Skeletal muscle satellite cell (primary cell): Measurements from ENCODE around the gene GLOD4.
A peak's percentile ranks its signal among the peaks of the same experiment; 100 is the strongest.

Experiments used
- H3K27me3 ChIP-seq: 2 replicates; pipeline ENCODE4 v1.7.0; 2013; ENCODE audit warnings: low read length; ENCODE audit not compliant: control insufficient read depth, insufficient read depth
- H3K36me3 ChIP-seq: 2 replicates; pipeline ENCODE4 v1.7.0; 2013; ENCODE audit warnings: mild to moderate bottlenecking, control low read depth, low read length; ENCODE audit not compliant: insufficient read depth
- H3K4me1 ChIP-seq: 2 replicates; pipeline ENCODE4 v1.7.0; 2013; ENCODE audit warnings: low read length; ENCODE audit not compliant: control insufficient read depth, insufficient read depth
- H3K4me2 ChIP-seq: 2 replicates; pipeline ENCODE4 v1.7.0; 2013; ENCODE audit warnings: mild to moderate bottlenecking, low read length
- H3K4me3 ChIP-seq: 2 replicates; pipeline ENCODE4 v1.7.0; 2013; ENCODE audit warnings: low read length
- H3K9ac ChIP-seq: 2 replicates; pipeline ENCODE4 v1.7.0; 2013; ENCODE audit warnings: mild to moderate bottlenecking, low read depth, low read length, moderate library complexity
- H3K9me3 ChIP-seq: replicated peaks from 2 replicates; pipeline ENCODE4 v1.7.0; 2013; ENCODE audit warnings: mild to moderate bottlenecking, control low read depth, low read length

The GLOD4 gene

DNA sequence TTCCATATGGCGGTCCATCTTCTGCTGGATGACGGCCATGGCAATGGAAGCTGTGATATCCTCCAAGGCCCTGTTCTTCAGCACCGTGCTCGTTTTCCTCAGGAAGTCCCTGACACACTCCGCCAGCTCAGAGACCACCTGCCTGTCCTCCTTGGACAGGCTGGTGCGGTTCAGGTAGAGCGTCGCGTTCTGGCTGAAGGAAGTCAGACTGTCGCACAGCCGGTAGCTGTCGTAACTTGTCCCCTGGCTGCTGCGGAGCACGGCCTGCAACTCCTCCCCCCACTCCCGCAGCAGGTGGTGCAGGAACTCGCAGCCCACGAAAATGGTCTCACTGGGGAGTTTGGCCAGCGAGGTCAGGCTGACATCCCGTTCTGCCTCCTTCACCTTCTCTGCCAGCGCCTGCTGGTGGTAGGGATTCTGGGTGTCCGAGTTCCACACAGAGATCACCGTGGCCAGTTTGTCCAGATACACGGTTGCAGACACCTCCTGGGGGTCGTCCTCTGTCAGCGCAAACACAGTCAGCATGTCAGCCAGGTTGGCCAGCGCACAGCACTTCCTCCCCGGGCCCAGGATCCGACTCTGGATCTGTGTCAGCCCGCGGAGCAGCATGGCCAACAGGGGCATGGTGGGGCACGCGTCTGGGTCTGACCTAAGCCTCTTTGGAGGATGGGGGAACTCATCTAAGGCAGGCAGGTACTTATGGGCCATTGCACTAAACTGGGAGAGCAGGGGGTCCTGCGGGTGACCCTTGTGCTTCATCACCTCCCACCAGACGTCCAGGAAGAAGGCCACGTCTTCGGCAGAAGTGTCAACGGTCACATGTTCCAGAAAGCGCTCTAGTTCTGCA, 35.1 kb downstream of the GLOD4 start:
- Histone ChIP-seq H3K9me3 (no peaks in the 10 kb centered on the region), H3K36me3 (peaks cover 60% of the 10 kb centered on the region), H3K27me3 (no peaks in the 10 kb centered on the region), H3K4me2 (no peak overlapping the region), H3K4me3 (no peak overlapping the region), H3K9ac (no peak overlapping the region), H3K4me1 (peaks cover 13% of the 10 kb centered on the region)

DNA sequence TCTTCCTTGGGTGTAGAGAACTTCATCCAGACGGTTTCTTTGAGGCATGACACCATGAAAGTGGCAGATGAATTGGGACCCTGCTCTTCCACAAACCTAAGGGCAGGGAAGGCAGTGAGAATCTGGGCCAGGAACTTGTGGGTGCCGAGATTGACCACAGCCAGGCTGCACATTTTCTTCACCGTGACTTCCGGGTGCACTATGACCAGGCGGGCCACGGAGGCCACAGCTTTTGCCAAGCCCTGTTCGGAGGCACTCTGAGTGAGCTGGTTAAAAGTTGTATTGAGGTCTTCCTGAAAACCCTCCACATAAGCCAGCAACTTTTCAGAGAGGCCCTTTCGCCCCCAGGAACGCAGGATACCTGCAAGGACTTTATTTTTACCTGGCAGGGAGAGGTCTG, 35.9 kb downstream of the GLOD4 start:
- H3K9ac ChIP-seq: no peak overlapping the region
- no peak overlapping the region for H3K4me3 ChIP-seq
- H3K4me2 ChIP-seq: no peak overlapping the region
- peaks cover 69% of the 10 kb centered on the region for H3K36me3 ChIP-seq
- H3K9me3 ChIP-seq: no peaks in the 10 kb centered on the region
- H3K27me3 ChIP-seq: no peaks in the 10 kb centered on the region
- H3K4me1 ChIP-seq: peaks cover 10% of the 10 kb centered on the region

DNA sequence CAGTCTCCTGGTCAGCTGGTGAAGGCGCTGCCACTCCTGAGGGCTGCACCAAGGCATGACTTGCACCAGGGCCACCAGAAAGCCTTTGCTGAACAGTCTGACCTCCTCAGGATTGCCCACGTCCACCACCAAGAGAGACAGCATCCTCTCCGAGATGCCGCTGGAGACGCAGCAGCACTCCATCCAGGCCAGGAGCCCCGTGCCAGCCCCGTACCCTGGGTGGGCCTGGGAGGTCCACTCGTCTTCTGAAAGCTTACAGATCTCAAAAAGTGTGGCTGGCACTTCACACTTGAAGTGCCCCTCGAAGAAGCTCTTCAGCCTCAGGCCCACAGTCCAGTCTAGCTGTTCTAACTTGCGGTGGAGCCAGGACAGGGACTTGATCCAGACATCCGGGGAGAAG, 36.7 kb downstream of the GLOD4 start:
- no peaks in the 10 kb centered on the region for H3K9me3 ChIP-seq
- H3K4me1 ChIP-seq: peaks cover 2% of the 10 kb centered on the region
- no peak overlapping the region for H3K4me2 ChIP-seq
- H3K27me3 ChIP-seq: no peaks in the 10 kb centered on the region
- H3K4me3 ChIP-seq: no peak overlapping the region
- peaks cover 76% of the 10 kb centered on the region for H3K36me3 ChIP-seq
- no peak overlapping the region for H3K9ac ChIP-seq

DNA sequence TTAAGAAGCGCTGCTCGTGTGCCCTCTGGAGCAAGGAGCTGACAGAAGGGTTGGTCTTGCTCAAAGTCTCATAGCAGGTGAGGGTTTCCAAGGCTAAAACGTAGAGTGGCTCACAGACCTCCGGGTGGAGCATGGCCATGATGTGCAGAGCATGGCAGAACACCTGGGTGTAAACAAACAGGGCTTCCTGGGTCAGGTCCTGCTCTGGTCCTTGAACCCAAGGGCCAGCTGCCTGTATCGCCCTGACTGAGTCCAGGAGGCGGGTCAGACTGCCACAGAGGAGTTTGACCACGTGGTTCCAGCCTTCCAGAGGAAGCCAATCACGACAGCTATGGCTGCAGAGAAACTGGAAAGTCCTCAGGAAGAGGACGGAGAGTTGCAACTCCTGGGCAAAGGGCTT, 37.1 kb downstream of the GLOD4 start:
- Histone ChIP-seq H3K9me3 (no peaks in the 10 kb centered on the region), H3K4me2 (no peak overlapping the region), H3K4me1 (no peaks in the 10 kb centered on the region), H3K27me3 (no peaks in the 10 kb centered on the region), H3K36me3 (peaks cover 81% of the 10 kb centered on the region), H3K9ac (no peak overlapping the region), H3K4me3 (no peak overlapping the region)

DNA sequence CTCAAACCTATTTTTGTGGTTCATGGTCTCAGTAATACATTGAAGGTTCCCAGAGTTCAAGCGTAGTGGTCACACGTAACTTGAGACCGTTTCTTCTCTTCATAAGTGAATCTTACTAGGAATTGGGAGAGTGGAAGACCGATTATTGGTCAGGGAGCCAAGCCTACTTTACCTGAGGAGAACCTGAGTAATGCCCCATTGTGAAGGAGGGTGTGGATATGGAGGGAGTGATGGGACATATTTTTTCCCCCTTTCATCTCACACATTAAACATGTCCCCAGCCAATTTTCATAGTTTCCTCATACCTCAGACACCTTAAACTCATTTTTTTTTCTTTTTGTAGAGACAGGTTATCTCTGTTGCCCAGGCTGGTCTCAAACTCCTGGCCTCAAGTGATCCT, 38.9 kb downstream of the GLOD4 start:
- no peaks in the 10 kb centered on the region for H3K27me3 ChIP-seq
- H3K4me3 ChIP-seq: no peak overlapping the region
- no peak overlapping the region for H3K4me2 ChIP-seq
- peaks cover 87% of the 10 kb centered on the region for H3K36me3 ChIP-seq
- H3K4me1 ChIP-seq: no peaks in the 10 kb centered on the region
- H3K9me3 ChIP-seq: no peaks in the 10 kb centered on the region
- no peak overlapping the region for H3K9ac ChIP-seq

DNA sequence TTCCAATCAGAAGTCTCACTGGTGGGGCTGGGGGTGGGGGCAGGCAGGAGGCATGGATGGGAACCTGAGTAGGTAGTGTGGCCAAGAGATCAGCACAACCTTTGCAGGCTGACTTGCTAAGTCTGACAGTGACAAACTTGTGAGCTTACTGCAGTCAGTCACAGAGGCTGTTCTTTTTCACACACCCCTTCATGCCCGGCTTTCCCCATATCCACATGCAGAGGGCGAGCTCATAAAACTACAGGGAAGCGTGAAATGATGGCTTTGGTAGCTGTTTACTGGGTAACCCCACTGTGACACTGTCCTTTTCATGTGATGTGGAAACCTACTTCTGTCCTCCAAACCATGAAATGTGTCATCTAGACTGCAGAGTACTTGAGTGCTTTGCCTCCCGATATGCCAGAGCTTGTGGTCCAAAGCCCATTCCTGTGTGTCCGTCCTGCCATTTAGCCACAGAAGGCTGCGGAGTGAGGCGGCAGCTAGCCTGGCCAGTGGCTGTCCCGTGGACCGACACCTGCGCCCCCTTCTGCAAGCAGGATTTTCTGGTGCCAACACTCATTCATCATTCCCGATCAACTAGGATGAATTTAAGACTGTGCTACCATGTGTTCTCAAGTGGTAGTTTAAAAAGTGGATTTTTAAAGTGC, 39.8 kb downstream of the GLOD4 start:
- H3K9me3 ChIP-seq: no peaks in the 10 kb centered on the region
- no peak overlapping the region for H3K9ac ChIP-seq
- no peak overlapping the region for H3K4me2 ChIP-seq
- peaks cover 84% of the 10 kb centered on the region for H3K36me3 ChIP-seq
- no peaks in the 10 kb centered on the region for H3K27me3 ChIP-seq
- H3K4me1 ChIP-seq: no peaks in the 10 kb centered on the region
- H3K4me3 ChIP-seq: no peak overlapping the region

DNA sequence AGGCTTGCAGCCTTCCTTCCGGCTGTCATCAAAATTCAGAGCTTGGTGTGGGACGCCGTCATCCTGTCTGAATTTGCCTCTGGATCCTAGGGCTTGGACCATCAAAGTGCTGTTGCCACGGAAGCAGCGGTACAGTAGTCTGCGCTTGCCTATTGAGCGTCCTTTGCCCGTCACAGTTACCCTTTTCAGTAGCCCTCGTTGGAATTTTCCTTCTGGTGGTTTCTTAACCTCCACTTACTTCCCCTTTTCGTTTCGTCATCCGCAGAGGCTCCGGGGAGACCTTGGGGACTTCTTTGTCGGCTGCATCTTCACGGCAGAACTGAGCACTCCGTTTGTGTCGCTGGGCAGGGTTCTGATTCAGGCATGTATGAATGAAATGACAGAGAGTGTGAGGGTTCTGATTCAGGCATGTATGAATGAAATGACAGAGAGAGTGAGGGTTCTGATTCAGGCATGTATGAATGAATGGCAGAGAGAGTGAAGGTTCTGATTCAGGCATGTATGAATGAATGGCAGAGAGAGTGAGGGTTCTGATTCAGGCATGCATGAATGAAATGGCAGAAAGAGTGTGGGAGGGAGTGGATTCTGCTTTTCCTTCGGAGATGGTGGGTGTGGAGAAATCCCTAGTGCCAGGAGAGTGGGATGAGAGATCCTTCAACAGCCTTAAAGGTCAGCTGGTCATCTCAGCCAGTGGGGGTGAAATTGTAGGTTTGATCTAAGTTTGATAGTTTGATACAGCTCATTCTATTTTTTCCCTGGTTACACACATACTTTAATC, 41.7 kb downstream of the GLOD4 start:
- no peaks in the 10 kb centered on the region for H3K27me3 ChIP-seq
- no peaks in the 10 kb centered on the region for H3K4me1 ChIP-seq
- no peak overlapping the region for H3K4me2 ChIP-seq
- H3K9ac ChIP-seq: no peak overlapping the region
- H3K9me3 ChIP-seq: no peaks in the 10 kb centered on the region
- H3K36me3 ChIP-seq: peaks cover 79% of the 10 kb centered on the region
- no peak overlapping the region for H3K4me3 ChIP-seq

DNA sequence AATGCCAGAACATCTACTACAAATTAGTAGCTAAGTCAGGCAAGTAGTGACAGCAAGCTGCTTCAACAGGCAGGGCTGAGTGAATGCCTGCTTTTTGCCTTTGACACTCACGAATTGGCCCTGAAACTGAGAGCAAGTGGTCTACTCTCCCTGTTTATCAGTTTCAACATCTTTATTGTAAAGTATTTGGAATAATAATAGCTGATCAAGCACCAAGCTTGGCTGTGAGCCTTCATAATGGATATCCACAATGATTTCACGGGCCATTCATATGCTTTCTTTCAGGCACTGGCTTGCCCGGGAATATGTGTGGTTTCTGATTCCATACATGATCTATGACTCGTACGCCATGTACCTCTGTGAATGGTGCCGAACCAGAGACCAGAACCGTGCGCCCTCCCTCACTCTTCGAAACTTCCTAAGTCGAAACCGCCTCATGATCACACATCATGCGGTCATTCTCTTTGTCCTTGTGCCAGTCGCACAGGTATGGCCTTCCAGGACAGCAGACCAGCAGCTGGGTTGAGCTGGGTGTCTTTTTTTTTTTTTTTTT, 44.4 kb downstream of the GLOD4 start:
- no peaks in the 10 kb centered on the region for H3K27me3 ChIP-seq
- H3K4me2 ChIP-seq: no peak overlapping the region
- H3K36me3 ChIP-seq: peaks cover 61% of the 10 kb centered on the region
- H3K9me3 ChIP-seq: no peaks in the 10 kb centered on the region
- no peak overlapping the region for H3K9ac ChIP-seq
- peaks cover 7% of the 10 kb centered on the region for H3K4me1 ChIP-seq
- no peak overlapping the region for H3K4me3 ChIP-seq

DNA sequence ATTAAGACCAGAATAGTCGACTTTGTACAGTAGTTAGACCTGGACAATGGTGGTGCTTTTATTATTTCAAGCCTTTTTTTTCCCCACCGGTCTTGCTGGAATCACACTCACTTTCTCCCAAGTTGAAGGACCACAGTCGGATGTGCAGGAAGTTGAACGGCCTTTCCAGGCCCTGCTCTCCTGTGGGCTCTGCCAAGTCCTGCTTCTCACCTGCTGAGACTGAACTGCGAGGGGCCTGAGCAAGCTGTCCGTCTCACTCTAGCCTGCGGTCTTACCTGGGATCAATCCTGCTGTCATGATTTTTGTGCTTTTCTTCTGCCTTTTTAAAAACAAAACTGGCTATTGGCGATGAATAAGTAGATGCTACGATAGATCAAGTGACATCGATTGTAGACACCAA, 48.3 kb downstream of the GLOD4 start:
- H3K9ac ChIP-seq: peak overlapping the region; percentile 91
- peaks cover 33% of the 10 kb centered on the region for H3K36me3 ChIP-seq
- H3K4me3 ChIP-seq: peak overlapping the region; percentile 85
- H3K9me3 ChIP-seq: no peaks in the 10 kb centered on the region
- peak overlapping the region; percentile 98 for H3K4me2 ChIP-seq
- peaks cover 7% of the 10 kb centered on the region for H3K4me1 ChIP-seq
- H3K27me3 ChIP-seq: no peaks in the 10 kb centered on the region

DNA sequence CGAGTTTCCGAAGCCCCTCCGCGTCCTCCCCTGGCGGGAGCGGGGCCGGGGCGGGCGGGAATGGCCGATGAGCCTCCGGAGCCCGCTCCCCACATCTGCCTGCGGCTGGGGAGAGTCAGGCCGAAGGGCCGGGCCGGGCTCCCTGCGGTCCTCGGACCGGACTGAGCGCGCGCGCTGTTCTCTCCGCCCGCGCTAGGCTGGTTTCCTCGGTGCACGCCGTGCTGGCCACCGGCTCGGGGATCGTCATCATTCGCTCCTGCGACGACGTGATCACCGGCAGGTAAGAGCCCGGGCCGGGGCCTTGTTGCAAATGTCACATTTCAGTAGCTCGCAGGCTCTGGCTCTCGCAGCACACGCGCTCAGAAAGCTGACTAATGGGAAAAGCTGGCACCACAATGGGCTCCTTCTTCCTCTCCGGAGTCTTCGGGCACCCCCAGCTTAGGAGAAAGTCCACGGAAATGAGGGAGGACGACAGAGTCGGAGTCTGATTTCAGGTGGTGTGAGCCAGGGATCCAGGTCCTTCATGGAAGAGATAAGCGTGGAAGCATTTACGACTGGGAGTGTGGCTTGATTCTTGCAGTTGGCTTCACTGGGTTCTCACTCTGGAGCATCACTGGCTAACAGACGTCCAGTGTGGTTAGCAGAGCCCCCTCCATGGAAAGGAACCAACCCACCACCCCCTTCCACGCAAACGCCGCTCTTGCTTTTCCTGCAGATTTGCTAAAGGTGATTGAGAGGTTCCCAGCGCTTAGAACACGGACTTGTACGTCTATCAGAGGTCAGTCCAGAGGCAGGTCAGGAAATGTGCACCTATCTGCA, 49.0 kb downstream of the GLOD4 start:
- H3K4me2 ChIP-seq: peak overlapping the region; percentile 98
- peak overlapping the region; percentile 91 for H3K9ac ChIP-seq

More for the DNA sequence above, 49.0 kb downstream of the GLOD4 start:
- peaks cover 27% of the 10 kb centered on the region for H3K36me3 ChIP-seq
- no peaks in the 10 kb centered on the region for H3K27me3 ChIP-seq
- H3K9me3 ChIP-seq: no peaks in the 10 kb centered on the region
- H3K4me3 ChIP-seq: peak overlapping the region; percentile 85
- peaks cover 7% of the 10 kb centered on the region for H3K4me1 ChIP-seq
